ENCODE measurements around the gene SMPD3. TPM values are rescaled to one million over a fixed set of nuclear protein-coding genes. Genes with fewer than 3 reads are reported as not detected.

The SMPD3 gene
- total RNA-seq, 1 experiment from 2014 or later: 0.89 TPM

DNA sequence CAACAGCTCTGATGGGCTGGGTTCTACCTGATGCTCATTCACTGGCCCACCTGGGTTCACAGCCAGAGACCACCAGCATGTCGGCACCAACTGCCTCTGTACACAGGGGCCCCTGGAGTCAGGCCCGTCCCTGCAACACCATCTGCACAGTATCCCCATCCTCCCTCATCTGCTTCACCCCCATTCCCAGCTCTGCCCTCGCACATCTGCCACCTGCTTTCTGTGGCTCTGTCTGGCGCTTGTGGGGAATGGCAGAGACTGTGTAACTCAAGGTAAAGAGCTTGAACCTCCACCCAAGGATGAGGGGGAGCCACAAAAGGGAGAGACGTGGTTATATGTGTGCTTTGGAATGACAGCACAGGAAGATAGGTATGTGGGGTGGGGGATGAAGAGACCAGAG is 27.2 kb downstream of the SMPD3 start:
- ChIA-PET CTCF (no interaction called here), RAD21 (ENCODE audit: low non-redundant PET in 1 of 2, low total read pairs in 2 of 2, uncharacterized antibody in 2 of 2, unreplicated experiment in 2 of 2) (no interaction called here), POLR2A (no interaction called here)
- Histone ChIP-seq H3K36me3 (ENCODE audit: control insufficient read depth in 1 of 2, insufficient read depth in 2 of 2, low read length in 2 of 2) (no peaks in the 10 kb centered on the region), H3K27me3 (ENCODE audit: insufficient read depth, low read length) (no peaks in the 10 kb centered on the region), H3K4me2 (ENCODE audit: low read length) (no peak overlapping the region), H3K9ac (ENCODE audit: low read length) (no peak overlapping the region), H2AFZ (ENCODE audit: low read depth, low read length, poor library complexity, severe bottlenecking) (no peak overlapping the region), H3K4me1 (ENCODE audit: control insufficient read depth in 1 of 2, insufficient read depth in 2 of 2, low read length in 2 of 2) (peaks cover 5 to 12% of the 10 kb centered on the region in 2 experiments; a peak in 2 of 4 replicates), H3K27ac (ENCODE audit: low read depth, low read length) (no peak overlapping the region), H4K20me1 (ENCODE audit: insufficient read depth) (no peaks in the 10 kb centered on the region), H3K4me3 (replicated peaks in 1 of 2; ENCODE audit: low read depth in 1 of 2, low read length in 2 of 2) (no peak overlapping the region), H3K9me3 (ENCODE audit: control insufficient read depth in 1 of 2, insufficient read depth in 1 of 2, low read depth in 1 of 2, low read length in 2 of 2) (no peaks in the 10 kb centered on the region), H3K79me2 (ENCODE audit: insufficient read depth, low read length) (no peaks in the 10 kb centered on the region), H3K9me2 (ENCODE audit: insufficient read depth) (no peaks in the 10 kb centered on the region)
- DNase-seq (ENCODE audit: low read depth, low spot score) (no peak), ATAC-seq (no peak)
- no TSS peak for BruUV-seq (replicated peaks)
- intact Hi-C loops (cut with micrococcal nuclease): no loop called here
- no peak for TF ChIP-seq EZH2 (IDR thresholded peaks at IDR 0.05)
- TF ChIP-seq, protein P1, sequence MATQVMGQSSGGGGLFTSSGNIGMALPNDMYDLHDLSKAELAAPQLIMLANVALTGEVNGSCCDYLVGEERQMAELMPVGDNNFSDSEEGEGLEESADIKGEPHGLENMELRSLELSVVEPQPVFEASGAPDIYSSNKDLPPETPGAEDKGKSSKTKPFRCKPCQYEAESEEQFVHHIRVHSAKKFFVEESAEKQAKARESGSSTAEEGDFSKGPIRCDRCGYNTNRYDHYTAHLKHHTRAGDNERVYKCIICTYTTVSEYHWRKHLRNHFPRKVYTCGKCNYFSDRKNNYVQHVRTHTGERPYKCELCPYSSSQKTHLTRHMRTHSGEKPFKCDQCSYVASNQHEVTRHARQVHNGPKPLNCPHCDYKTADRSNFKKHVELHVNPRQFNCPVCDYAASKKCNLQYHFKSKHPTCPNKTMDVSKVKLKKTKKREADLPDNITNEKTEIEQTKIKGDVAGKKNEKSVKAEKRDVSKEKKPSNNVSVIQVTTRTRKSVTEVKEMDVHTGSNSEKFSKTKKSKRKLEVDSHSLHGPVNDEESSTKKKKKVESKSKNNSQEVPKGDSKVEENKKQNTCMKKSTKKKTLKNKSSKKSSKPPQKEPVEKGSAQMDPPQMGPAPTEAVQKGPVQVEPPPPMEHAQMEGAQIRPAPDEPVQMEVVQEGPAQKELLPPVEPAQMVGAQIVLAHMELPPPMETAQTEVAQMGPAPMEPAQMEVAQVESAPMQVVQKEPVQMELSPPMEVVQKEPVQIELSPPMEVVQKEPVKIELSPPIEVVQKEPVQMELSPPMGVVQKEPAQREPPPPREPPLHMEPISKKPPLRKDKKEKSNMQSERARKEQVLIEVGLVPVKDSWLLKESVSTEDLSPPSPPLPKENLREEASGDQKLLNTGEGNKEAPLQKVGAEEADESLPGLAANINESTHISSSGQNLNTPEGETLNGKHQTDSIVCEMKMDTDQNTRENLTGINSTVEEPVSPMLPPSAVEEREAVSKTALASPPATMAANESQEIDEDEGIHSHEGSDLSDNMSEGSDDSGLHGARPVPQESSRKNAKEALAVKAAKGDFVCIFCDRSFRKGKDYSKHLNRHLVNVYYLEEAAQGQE (IDR thresholded peaks at IDR 0.05; ENCODE audit: low read depth): no peak
- TF ChIP-seq RAD21 (IDR thresholded peaks at IDR 0.05; ENCODE audit: low read depth): no peak
- TF ChIP-seq EGR1 (IDR thresholded peaks at IDR 0.05; ENCODE audit: low read depth): no peak

- no peaks in the 10 kb centered on the region for H3K9me2 ChIP-seq (ENCODE audit: insufficient read depth)
- no peak overlapping the region for H3K4me2 ChIP-seq (ENCODE audit: low read length)
- no peaks in the 10 kb centered on the region for H3K36me3 ChIP-seq (ENCODE audit: control insufficient read depth in 1 of 2, insufficient read depth in 2 of 2, low read length in 2 of 2)
- no TSS peak for BruUV-seq (replicated peaks)
- no peak overlapping the region for H2AFZ ChIP-seq (ENCODE audit: low read depth, low read length, poor library complexity, severe bottlenecking)
- CTCF ChIA-PET: no interaction called here
- no peaks in the 10 kb centered on the region for H3K79me2 ChIP-seq (ENCODE audit: insufficient read depth, low read length)
- H3K9ac ChIP-seq (ENCODE audit: low read length): no peak overlapping the region
- H3K4me1 ChIP-seq (ENCODE audit: control insufficient read depth in 1 of 2, insufficient read depth in 2 of 2, low read length in 2 of 2): peaks cover 5 to 12% of the 10 kb centered on the region in 2 experiments; a peak in 2 of 4 replicates
- ATAC-seq: no peak
- TF ChIP-seq CBX3 (IDR thresholded peaks at IDR 0.05; ENCODE audit: low read depth) (no peak), ZFX (IDR thresholded peaks at IDR 0.05) (no peak), EGR1 (IDR thresholded peaks at IDR 0.05; ENCODE audit: low read depth) (no peak), ATF3 (IDR thresholded peaks at IDR 0.05) (no peak)
- no peak overlapping the region for H3K27ac ChIP-seq (ENCODE audit: low read depth, low read length)
- intact Hi-C loops (cut with micrococcal nuclease): no loop called here
- no peaks in the 10 kb centered on the region for H3K9me3 ChIP-seq (ENCODE audit: control insufficient read depth in 1 of 2, insufficient read depth in 1 of 2, low read depth in 1 of 2, low read length in 2 of 2)
- RAD21 ChIA-PET (ENCODE audit: low non-redundant PET in 1 of 2, low total read pairs in 2 of 2, uncharacterized antibody in 2 of 2, unreplicated experiment in 2 of 2): no interaction called here
- no peaks in the 10 kb centered on the region for H3K27me3 ChIP-seq (ENCODE audit: insufficient read depth, low read length)
- no peaks in the 10 kb centered on the region for H4K20me1 ChIP-seq (ENCODE audit: insufficient read depth)
- H3K4me3 ChIP-seq (replicated peaks in 1 of 2; ENCODE audit: low read depth in 1 of 2, low read length in 2 of 2): no peak overlapping the region
- POLR2A ChIA-PET: no interaction called here
- DNase-seq (ENCODE audit: low read depth, low spot score): no peak
Measured at GRCh38 chr16:68420366-68420942, 27.9 kb downstream of the SMPD3 start.

All from HCT116 (cell line).